H7 (cell line): ENCODE data around the gene ACTL9. TPM values are rescaled to one million over a fixed set of nuclear protein-coding genes. Genes with fewer than 3 reads are reported as not detected.

ENCODE experiments used
- DNase-seq: peaks from one replicate; pipeline ENCODE4 v3.0.0; 2012
- H3K27me3 ChIP-seq: 2 replicates; pipeline ENCODE4 v1.6.0; 2011; ENCODE audit warnings: mild to moderate bottlenecking, low read length; ENCODE audit not compliant: control insufficient read depth, insufficient read depth
- H3K36me3 ChIP-seq: replicated peaks from 2 replicates; pipeline ENCODE4 v1.5.1; 2011; ENCODE audit warnings: low read length; ENCODE audit not compliant: control insufficient read depth, insufficient read depth
- H3K4me3 ChIP-seq: 2 replicates; pipeline ENCODE4 v1.5.1; 2011; ENCODE audit warnings: low read depth, mild to moderate bottlenecking, control low read depth, low read length, moderate library complexity; ENCODE audit not compliant: insufficient read depth
- total RNA-seq: library from RNA; depleted of rRNA; stranded (reverse); fragments of >200 nt; shearing (Covaris generic); gene quantifications from 2 replicates; pipeline ENCODE4 v1.2.3, GENCODE V29; 2014

Gene ACTL9
- total RNA-seq, 1 experiment from 2014 or later: not detected

GRCh38 chr19:8675066-8675465 is 23.5 kb downstream of the ACTL9 start:
- H3K4me3 ChIP-seq: no peak overlapping the region
- no peaks in the 10 kb centered on the region for H3K27me3 ChIP-seq
- DNase-seq: no peak
- no peaks in the 10 kb centered on the region for H3K36me3 ChIP-seq

DNA sequence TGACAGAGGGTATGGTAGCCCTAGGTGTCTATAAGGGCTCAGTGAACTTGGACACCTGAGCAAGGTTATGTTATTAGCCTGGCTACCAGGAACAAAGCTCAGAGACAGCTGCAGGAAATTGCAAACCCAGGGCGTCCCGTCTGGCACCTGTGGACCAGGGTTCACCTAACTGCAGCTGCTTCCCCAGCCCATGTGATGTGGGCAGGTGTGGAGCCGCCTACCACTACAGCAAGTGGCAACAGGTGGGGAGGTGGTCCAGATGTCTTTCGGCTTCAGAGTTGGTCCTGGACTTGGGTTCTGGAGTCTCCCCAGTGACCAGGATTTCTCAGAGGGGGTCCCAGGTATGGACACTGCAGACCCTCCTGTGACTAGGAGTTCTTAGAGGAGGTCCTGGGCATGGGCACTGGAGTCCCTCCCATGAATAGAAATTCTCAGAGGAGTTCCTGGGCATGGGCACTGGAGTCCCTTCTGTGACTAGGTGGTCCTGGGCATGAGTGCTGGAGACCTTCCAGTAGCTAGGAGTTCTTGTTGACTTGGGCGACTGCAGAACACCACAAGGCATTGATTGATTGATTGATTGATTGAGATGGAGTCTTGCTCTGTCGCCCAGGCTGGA is 25.2 kb downstream of the ACTL9 start:
- no peak for DNase-seq
- H3K4me3 ChIP-seq: no peak overlapping the region
- H3K27me3 ChIP-seq: no peaks in the 10 kb centered on the region
- H3K36me3 ChIP-seq: no peaks in the 10 kb centered on the region

DNA sequence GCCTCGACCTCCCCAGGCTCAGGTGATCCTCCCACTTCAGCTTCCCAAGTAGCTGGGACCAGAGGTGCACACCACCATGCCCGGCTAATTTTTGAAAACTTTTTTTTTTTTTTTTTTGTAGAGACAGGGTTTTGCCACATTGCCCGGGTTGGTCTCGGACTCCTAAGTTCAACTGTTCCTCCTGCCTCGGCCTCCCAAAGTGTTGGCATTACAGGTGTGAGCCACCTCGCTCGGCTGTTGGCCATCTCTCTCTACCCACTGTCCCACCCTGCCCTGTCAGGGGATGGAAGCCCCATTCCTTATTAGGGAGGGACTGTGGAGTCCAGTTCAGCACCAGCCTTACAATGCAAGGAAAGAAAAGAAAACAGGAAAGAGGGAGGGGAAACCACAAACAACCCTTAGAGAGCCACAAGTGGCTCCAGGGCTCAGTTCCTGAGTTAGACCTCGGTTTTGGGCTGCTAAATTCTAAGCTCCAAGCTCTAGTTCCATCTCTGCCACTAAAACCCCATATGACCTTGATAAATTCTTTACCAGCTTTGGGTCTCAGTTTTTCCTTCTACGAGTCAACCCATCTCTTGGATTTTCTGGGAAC is 31.7 kb downstream of the ACTL9 start:
- no peak for DNase-seq
- H3K27me3 ChIP-seq: no peaks in the 10 kb centered on the region
- H3K4me3 ChIP-seq: no peak overlapping the region
- H3K36me3 ChIP-seq: no peaks in the 10 kb centered on the region

- no peak for DNase-seq
- Histone ChIP-seq H3K4me3 (no peak overlapping the region), H3K27me3 (no peaks in the 10 kb centered on the region), H3K36me3 (no peaks in the 10 kb centered on the region)
Measured at GRCh38 chr19:8665468-8666213, 33.0 kb downstream of the ACTL9 start.

GRCh38 chr19:8664671-8665057 is 33.9 kb downstream of the ACTL9 start:
- no peak for DNase-seq
- no peak overlapping the region for H3K4me3 ChIP-seq
- no peaks in the 10 kb centered on the region for H3K27me3 ChIP-seq
- H3K36me3 ChIP-seq: no peaks in the 10 kb centered on the region

DNA sequence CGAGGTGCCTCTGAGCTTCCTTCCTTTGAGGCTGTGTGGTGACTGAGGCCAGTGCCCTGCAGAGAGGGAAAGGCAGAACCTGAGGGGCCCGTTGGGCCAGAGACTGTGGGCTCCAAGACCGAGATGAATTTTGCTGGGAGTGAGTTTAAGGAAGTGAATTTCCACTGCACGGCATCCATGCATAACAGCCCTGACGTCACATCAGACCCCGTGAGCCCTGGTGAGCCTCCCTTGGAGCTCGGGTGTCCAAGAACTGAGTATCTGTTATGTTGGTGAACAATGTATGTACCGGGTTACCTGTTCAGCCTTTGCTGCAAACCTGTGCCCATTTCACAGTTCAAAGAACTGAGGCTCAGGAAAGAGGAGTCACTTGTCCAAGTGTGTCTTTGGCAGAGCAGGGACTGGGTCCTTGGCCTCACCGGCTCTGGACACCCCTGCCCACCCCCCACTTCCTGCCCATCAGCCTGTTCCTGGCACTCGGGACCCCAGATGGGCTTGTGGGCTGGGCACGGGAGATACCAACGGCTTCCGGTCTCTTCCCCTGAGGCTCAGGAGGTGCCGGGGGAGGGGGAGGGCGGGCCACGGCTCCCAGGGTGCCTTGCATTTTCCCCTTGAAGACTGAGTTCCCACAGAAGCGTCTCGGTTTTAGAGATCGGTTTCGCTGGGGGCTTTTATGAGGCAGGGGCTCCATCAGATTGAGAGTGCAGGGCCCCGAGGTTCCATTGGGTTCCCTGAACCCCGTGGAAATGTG is 34.5 kb downstream of the ACTL9 start:
- no peak overlapping the region for H3K4me3 ChIP-seq
- H3K27me3 ChIP-seq: no peaks in the 10 kb centered on the region
- no peaks in the 10 kb centered on the region for H3K36me3 ChIP-seq
- peak; percentile 80 for DNase-seq

DNA sequence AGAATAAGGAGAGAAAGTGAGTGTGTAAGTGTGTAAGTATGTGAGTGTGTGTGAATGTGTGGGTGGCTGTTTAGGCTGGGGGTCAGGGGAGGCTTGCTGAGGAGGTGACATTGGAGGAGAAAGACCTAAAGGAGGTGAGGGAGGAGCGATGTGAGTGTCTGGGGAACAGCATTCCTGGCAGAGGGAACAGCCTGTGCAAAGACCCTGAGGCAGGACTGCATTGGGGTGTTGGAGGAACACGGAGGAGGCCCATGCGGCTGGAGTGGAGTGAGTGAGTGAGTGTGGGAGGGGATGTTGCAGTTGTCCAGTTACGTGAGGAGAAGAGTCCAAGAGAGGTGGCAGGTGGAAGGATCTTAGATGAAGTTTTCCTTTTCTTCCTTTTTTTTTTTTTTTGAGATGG is 36.3 kb downstream of the ACTL9 start:
- Histone ChIP-seq H3K4me3 (no peak overlapping the region), H3K27me3 (no peaks in the 10 kb centered on the region), H3K36me3 (no peaks in the 10 kb centered on the region)
- DNase-seq: no peak

- no peaks in the 10 kb centered on the region for H3K36me3 ChIP-seq
Measured at GRCh38 chr19:8659905-8660304, 38.7 kb downstream of the ACTL9 start.

GRCh38 chr19:8657869-8658268 is 40.7 kb downstream of the ACTL9 start:
- no peaks in the 10 kb centered on the region for H3K27me3 ChIP-seq
- H3K4me3 ChIP-seq: no peak overlapping the region
- H3K36me3 ChIP-seq: no peaks in the 10 kb centered on the region
- DNase-seq: no peak

More at GRCh38 chr19:8659905-8660304, 38.7 kb downstream of the ACTL9 start:
- Histone ChIP-seq H3K4me3 (no peak overlapping the region), H3K27me3 (no peaks in the 10 kb centered on the region)
- no peak for DNase-seq

GRCh38 chr19:8655340-8655709 is 43.3 kb downstream of the ACTL9 start:
- DNase-seq: peak; percentile 54
- Histone ChIP-seq H3K4me3 (no peak overlapping the region), H3K27me3 (no peaks in the 10 kb centered on the region), H3K36me3 (no peaks in the 10 kb centered on the region)

DNA sequence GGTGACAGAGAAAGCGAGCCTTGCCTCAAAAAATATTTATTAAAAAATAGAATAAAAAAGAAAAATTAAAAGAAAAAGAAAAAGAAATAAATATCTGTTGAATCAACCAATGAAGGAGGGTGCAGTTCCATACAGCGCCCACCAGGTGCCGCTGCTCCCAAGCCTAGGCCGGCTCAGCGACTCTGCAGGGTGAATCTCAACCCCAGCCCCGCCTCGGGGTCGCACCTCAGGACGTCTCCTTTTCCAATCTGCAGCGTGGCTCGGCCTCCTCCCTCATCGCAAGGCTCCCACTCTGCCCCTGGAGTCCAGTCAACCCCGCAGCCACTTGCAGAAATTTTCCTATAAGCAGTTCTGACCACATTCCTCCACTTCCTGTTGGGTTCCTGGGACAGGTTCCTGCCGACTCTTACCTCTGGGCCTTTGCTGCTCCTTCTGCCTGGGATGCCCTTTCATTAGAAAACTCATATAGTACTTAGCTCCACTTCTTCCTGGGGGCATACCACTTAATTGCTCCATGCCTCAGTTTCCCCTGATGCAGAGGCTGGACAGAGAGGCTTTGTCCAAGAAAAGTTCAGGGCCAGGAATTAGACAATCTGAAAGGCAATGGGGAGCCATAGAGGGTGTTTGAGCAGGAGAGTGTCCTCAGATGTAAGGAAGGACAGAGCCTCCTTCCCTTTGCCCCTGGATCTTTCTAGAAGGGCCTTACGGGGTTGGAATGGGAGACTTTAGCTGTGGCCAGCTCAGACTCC is 43.8 kb downstream of the ACTL9 start:
- no peaks in the 10 kb centered on the region for H3K36me3 ChIP-seq
- DNase-seq: peak; percentile 94
- no peak overlapping the region for H3K4me3 ChIP-seq
- H3K27me3 ChIP-seq: no peaks in the 10 kb centered on the region

GRCh38 chr19:8648240-8648639 is 50.4 kb downstream of the ACTL9 start:
- DNase-seq: no peak
- H3K4me3 ChIP-seq: no peak overlapping the region

More at GRCh38 chr19:8648240-8648639, 50.4 kb downstream of the ACTL9 start:
- H3K36me3 ChIP-seq: no peaks in the 10 kb centered on the region
- H3K27me3 ChIP-seq: no peaks in the 10 kb centered on the region
